AG09309 (cell line): ENCODE data around the gene PLLP.

Source experiments
- DNase-seq: peaks from one replicate; pipeline ENCODE4 v3.0.0-alpha.2; 2010; ENCODE audit warnings: low read depth
- H3K4me3 ChIP-seq: 2 replicates; pipeline ENCODE4 v1.5.1; 2011; ENCODE audit warnings: mild to moderate bottlenecking, low read depth, low read length, moderate library complexity; ENCODE audit not compliant: control insufficient read depth
- CTCF ChIP-seq: IDR thresholded peaks from 2 replicates; pipeline ENCODE4 v1.5.1; 2011; ENCODE audit warnings: mild to moderate bottlenecking, low read depth, low read length, inconsistent platforms; ENCODE audit not compliant: insufficient read depth, control insufficient read depth; ENCODE audit errors: missing control alignments

Gene PLLP

GRCh38 chr16:57216968-57217367 lies 67.5 kb downstream of the PLLP start:
- no peak overlapping the region for H3K4me3 ChIP-seq
- DNase-seq = no peak
- no peak for TF ChIP-seq CTCF

- no peak for DNase-seq
- TF ChIP-seq CTCF = no peak
- H3K4me3 ChIP-seq = no peak overlapping the region
Observed at GRCh38 chr16:57213462-57213861, 71.0 kb downstream of the PLLP start.

- H3K4me3 ChIP-seq = no peak overlapping the region
- TF ChIP-seq CTCF = no peak
- no peak for DNase-seq
Observed at GRCh38 chr16:57209780-57210179, 74.7 kb downstream of the PLLP start.

GRCh38 chr16:57208926-57209325 lies 75.5 kb downstream of the PLLP start:
- DNase-seq = no peak

More at GRCh38 chr16:57208926-57209325, 75.5 kb downstream of the PLLP start:
- no peak for TF ChIP-seq CTCF
- no peak overlapping the region for H3K4me3 ChIP-seq
